ENCODE measurements around the gene MRPL19.

MRPL19 gene

GRCh38 chr2:75646583-75647425 lies at the start of gene MRPL19:
Gene MRPL19, plus strand, starts transcription at chr2:75646783. Its CDS starts 25 bp downstream, at chr2:75646808.
- peak; percentile 93 for DNase-seq

DNA sequence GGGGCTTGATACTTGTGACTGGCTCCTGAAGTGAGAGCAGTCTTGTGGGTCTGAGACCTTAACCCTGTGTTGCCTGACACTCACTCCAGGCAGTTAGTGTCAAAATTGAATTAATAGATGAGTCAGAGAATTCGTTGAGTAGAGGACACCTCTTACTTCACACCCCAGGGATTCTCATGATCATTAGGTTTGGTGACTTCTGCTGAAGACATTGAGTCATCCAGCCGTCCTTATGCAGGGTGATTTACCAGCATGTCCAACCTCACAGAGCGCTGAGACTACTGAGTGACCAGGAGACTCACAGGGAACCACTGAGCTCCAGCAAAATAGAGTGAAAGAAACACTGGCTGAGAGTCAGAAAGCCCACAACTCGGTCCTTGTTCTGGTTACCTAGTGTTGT lies 49.8 kb upstream of the MRPL19 start:
- DNase-seq = no peak

DNA sequence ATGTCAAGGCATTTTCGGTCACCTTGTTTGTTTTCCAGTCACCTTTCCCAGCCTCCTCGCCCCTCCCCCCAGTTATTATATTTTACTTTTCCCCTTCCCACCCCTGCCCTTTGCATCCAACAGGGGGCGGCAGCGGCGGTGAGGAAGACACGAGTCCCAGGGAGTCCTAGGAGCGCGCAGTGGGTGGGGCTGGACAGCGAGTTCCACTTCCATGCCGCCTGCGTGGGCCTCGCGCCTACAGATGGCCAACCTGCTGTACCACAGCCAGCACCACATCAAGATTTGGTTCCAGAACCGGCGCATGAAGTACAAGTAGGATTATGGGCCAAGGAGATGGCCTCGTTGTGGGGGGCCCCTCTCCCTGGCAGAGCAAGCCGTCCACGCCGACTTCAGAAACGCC lies 48.6 kb upstream of the MRPL19 start:
- no peak for DNase-seq

DNA sequence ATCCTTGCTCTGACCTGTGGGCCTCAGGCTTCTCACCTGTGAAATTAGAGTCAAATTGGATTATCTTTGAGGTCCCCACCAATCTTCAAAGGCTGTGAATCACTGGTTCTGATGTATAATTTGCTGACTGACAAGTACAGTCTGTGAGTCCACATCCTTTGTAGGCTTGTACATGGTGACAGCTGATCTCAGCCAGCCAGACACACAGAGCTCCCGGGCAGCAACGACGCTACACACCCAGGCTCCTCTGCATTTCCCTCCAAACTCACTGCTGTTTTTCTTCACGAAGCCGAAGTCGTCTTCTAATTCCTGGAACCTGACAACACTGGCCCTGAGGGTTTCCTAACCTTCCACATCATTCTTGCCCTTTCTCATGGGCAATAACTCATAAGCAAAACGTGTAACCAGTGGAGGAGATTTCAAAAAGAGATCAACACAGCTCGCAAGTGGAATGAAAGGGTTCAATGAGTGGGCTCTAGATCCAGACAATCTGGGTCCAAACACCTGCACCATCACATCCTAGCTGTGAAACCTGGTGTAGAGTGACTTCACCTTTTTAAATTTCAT lies 47.9 kb upstream of the MRPL19 start:
- DNase-seq = no peak

- DNase-seq = no peak
These were observed 46.0 kb upstream of the MRPL19 start for GRCh38 chr2:75600461-75601011.

DNA sequence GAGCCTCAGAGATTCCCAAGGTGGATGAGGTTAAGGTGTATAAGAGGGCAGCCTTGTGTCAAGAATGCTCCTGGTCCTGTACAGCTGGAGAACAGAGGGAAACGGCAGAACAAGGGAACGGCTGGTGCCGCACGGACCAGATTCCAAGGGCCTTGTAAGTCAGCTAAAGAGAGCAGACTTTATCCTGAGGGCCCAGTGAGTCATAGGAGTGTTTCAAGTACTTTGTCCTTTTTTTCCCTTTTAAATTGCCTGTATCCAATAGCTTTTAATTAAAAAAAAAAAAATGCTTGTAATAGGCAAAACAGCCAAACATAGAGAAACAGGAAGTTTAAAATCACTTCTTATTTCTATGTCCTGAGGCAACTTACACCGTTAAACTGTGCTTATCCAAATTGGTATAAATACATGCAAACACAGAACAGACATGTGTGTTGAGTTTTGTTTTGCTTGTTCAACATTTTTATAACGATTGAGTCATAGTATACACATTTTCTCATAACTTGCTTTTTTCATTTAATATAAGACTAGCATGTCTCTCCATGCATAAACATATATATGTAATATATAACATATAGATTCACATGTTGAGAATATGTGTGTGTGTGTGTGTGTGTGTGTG lies 43.8 kb upstream of the MRPL19 start:
- no peak for DNase-seq

DNA sequence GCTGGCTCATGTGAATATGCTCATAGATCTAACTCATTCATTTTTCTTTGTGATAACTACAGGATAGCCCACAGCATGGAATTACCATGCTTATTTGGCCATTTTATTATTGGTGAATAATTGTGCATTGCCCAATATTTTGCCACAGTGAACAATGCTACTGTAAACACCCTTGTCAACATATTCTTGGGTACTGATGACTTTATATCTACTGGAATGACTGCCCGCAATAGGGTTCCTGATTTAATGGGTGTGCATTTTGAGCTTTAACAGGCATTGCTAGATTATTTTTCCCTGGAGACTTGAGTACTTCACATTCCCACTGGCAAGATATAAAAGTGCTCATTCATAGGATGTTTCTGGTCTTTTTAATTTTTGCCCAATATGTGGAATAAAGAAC lies 43.1 kb upstream of the MRPL19 start:
- no peak for DNase-seq

- no peak for DNase-seq
These were observed 42.1 kb upstream of the MRPL19 start for GRCh38 chr2:75604484-75604883.

DNA sequence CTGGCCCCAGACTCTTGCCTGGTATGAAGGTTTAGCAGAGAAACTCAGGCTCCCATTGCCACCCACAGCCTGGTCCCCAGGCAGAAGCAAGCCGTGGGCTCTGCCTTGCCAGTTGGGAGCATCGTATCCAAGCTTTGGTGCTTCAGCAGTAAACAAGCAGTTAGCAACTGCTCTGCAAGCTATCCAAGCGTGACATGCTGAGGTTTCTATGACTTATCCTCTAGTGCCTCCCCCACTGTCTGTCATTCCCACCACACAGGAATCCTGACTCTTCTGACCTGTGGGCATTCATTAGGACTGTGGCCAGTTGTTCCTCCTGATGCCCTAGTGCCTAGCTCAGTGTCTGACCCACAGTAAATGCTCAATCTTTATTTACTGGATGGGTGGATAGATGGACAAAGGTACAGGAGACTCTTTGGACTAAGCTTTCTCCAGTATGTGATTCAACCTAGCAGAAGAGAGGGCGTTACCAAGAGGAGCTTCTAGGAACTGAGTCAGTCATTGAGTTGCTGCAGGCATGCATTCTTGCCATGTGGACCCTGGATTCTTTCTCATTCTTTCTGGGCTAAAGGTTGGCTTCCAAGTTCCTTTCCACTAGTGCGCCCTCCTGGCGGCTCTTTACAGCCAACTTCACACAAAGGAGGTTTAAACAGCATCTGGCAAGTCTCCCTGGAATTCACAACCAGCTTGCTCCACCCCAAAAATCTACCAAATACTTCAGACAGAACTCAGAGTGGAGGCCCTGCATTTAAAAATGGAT lies 40.6 kb upstream of the MRPL19 start:
- DNase-seq = no peak

GRCh38 chr2:75606761-75607399 lies 39.7 kb upstream of the MRPL19 start:
- no peak for DNase-seq

- DNase-seq = no peak
These were observed 39.2 kb upstream of the MRPL19 start for GRCh38 chr2:75607400-75607798.

GRCh38 chr2:75607988-75608683 lies 38.4 kb upstream of the MRPL19 start:
- no peak for DNase-seq

GRCh38 chr2:75608684-75609333 lies 37.8 kb upstream of the MRPL19 start:
- peak; percentile 62 for DNase-seq

- DNase-seq = no peak
These were observed 37.3 kb upstream of the MRPL19 start for GRCh38 chr2:75609334-75609689.

DNA sequence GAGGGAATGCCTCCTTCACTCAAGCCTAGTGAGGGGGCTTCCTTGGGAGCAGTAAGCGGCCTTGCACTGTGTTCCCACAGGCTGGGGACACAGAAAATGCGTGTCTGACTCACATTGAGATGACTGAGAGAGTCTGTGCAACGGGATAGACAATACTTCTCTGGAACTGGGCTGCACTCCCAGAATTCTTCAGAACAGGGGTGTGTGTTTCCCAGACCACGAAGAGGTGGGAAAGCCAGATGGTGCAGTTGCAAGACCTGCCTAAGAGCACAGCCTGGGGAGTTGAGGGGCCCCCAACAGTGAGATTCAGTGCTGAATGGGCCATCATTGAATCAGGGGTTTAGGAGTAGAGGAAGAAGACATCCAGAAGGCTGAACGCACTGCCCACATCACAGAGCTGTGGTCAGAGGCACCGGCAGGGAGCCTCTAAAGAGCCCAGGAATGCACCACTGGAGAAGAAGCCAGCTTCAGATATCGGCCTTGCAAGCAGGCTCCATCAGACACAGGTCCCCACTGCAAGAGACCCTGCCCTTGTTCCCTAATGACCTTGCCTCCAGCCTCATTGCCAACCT lies 36.6 kb upstream of the MRPL19 start:
- DNase-seq = no peak

DNA sequence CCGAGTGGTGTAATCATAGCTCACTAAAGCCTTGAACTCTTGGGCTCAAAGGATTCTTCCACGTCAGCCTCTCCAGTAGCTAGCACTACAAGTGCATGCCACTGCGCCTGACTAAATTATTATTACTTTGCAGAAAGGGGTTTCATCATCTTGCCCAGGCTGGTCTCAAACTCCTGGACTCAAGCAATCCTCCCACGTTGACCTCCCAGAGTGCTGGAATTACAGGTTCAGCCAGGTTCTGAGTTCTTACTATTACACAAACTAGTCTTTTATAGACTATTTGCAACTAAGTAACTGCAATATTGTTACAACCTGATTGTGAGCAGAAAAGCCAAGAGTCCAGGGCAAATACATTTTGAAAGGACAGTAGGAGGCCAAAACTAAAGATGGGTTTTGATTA lies 35.9 kb upstream of the MRPL19 start:
- DNase-seq = no peak

DNA sequence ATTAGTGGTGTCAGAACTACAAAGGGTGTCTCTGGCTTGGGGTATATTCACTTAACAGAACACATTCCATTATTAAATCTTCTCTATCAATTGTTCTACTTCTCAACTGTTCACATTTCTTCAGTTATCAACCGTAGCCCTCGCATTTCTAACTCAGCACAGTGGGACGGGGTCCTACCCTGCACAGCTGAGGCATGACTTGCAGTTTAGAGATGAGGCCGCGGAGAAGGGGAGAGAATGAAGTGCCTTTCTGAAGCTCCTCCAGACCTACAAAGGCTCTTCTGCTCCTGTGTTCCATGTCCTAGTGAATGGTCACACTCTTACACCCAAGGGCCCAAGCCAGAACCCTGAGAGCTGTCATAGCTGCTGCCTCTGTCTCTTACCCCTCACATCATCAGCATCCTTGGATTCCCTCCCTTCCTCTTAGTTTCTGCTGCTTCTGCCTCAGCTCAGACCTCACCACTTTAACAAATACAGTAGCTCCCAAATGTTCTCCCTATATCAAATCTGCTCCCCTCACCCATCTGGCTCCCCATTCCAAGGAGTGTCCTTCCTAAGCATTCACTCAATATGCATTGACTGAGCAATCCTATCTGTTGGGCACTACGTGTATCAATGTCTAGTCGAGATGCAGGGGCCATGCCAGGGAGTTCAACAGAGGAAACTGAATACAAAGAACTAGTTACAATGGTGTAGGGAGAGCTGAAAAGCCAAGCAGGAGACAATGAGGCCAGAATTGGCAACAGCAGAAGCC lies 34.3 kb upstream of the MRPL19 start:
- DNase-seq = no peak

DNA sequence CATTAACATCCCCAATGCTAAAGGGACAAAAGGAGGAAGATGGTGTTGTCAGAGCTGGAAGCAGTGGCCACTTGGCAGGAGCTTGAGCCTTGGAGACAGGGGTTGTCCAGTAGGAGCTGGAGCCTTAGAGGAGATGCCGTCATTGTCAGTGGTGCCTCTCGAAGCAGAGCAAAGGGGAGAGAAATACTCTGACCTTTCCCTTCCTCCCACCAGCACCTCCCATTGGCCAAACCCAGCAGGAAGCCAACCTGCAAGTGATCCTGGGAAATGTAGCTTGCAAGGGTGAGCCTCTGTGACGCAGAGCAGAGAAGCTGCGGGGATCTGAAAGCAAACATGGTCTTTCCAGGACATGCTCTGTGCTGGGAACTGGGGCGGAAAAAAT lies 33.7 kb upstream of the MRPL19 start:
- no peak for DNase-seq

DNA sequence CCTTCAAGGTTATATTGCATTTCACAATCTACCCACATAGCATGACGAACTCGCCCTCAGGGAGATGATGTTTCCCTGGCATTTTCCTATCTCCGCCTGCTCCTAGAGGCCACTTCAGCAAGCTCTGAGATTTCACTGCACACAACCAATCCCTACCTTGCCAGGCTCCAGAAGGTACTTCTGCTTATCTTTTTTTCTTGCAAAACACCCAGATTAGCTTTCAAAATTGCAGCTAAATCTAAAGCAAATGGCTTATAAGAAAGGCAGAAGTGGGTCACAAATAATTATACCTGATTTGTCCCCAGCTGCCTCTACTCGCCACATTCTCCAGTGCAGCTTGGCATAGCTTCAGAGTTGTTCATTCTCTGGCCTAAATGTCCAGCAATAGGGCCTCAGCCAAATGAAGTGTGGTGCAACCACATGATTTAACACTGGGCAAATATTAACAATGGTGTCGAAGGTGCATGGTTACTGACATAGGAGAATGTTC lies 32.4 kb upstream of the MRPL19 start:
- DNase-seq = no peak

GRCh38 chr2:75616406-75616805 lies 30.2 kb upstream of the MRPL19 start:
- no peak for DNase-seq

Data from right hindlimb (tissue), 1 donor.